Measurements from ENCODE around the gene SLIT1.

GRCh38 chr10:97180363-97180755 lies 5.4 kb downstream of the SLIT1 start:
- TF ChIP-seq ZNF274 (IDR thresholded peaks at IDR 0.05; ENCODE audit: borderline replicate concordance, extremely low read depth, low read length) (no peak), MAX (IDR thresholded peaks at IDR 0.05) (no peak), CTCF (IDR thresholded peaks at IDR 0.05; ENCODE audit: control extremely low read depth in 1 of 3, insufficient read depth in 1 of 3, low read depth in 1 of 3, low read length in 3 of 3) (no peak), KDM5A (IDR thresholded peaks at IDR 0.05; ENCODE audit: low read length) (no peak), RBBP5 (IDR thresholded peaks at IDR 0.05; ENCODE audit: borderline replicate concordance, low read depth, low read length) (no peak), SUZ12 (IDR thresholded peaks at IDR 0.05; ENCODE audit: low read length) (no peak), POLR2A (IDR thresholded peaks at IDR 0.05; ENCODE audit: control extremely low read depth in 1 of 2, low read depth in 2 of 2, low read length in 2 of 2) (no peak), EP300 (IDR thresholded peaks at IDR 0.05; ENCODE audit: borderline replicate concordance in 1 of 2, low read depth in 2 of 2, low read length in 2 of 2) (no peak), CBX5 (IDR thresholded peaks at IDR 0.05; ENCODE audit: low read depth, low read length) (no peak), RFX5 (IDR thresholded peaks at IDR 0.05; ENCODE audit: borderline replicate concordance, low read depth, low read length) (no peak), ATF3 (IDR thresholded peaks at IDR 0.05; ENCODE audit: insufficient read depth, low read depth, low read length) (no peak)

Data from H1 (cell line).